NCI-H146 treated with DMSO at 0.1 percent for 48 hours (cell line): ENCODE data around the gene DAPK1.

Source experiments
- DNase-seq: peaks from one replicate; lab custom pipeline; 2025; ENCODE audit not compliant: unreplicated experiment; lab: John Stamatoyannopoulos, UW

DAPK1 gene

GRCh38 chr9:87706066-87706739 is 208.5 kb downstream of the DAPK1 start:
- DNase-seq = no peak

- no peak for DNase-seq
Observed at GRCh38 chr9:87707805-87708506, 210.3 kb downstream of the DAPK1 start.

- DNase-seq = no peak
Observed at GRCh38 chr9:87708546-87708945, 210.9 kb downstream of the DAPK1 start.

GRCh38 chr9:87708986-87709728 is 211.5 kb downstream of the DAPK1 start:
- no peak for DNase-seq

GRCh38 chr9:87710443-87710842 is 212.8 kb downstream of the DAPK1 start:
- no peak for DNase-seq

- no peak for DNase-seq
Observed at GRCh38 chr9:87711857-87712800, 214.5 kb downstream of the DAPK1 start.

GRCh38 chr9:87712801-87713277 is 215.2 kb downstream of the DAPK1 start:
- DNase-seq = no peak

GRCh38 chr9:87713278-87713987 is 215.8 kb downstream of the DAPK1 start:
- no peak for DNase-seq

GRCh38 chr9:87713988-87714330 is 216.3 kb downstream of the DAPK1 start:
- DNase-seq = no peak

- no peak for DNase-seq
Observed at GRCh38 chr9:87714819-87715218, 217.2 kb downstream of the DAPK1 start.

- no peak for DNase-seq
Observed at GRCh38 chr9:87716141-87716540, 218.5 kb downstream of the DAPK1 start.

- DNase-seq = no peak
Observed at GRCh38 chr9:87717456-87717855, 219.8 kb downstream of the DAPK1 start.

- no peak for DNase-seq
Observed at GRCh38 chr9:87718231-87718630, 220.6 kb downstream of the DAPK1 start.

GRCh38 chr9:87718852-87719612 is 221.4 kb downstream of the DAPK1 start:
- no peak for DNase-seq

- no peak for DNase-seq
Observed at GRCh38 chr9:87720173-87720572, 222.5 kb downstream of the DAPK1 start.

- no peak for DNase-seq
Observed at GRCh38 chr9:87722393-87723088, 224.9 kb downstream of the DAPK1 start.

GRCh38 chr9:87725356-87725899 is 227.8 kb downstream of the DAPK1 start:
- DNase-seq = no peak

GRCh38 chr9:87725900-87726709 is 228.4 kb downstream of the DAPK1 start, which contains the start of gene CTSL:
TSS of gene CTSL (plus strand) at chr9:87726119. CDS start at chr9:87727604, 1,485 bp downstream.
- no peak for DNase-seq
